Medulla oblongata (tissue), 1 donor: ENCODE data around the gene PIK3R5.
"Not testable (repeated sequence)": the region's sequence is repeated elsewhere in the genome, so short reads cannot be mapped to it uniquely, and the experiment has no call there.

Experiments used
- DNase-seq: peaks from one replicate; pipeline ENCODE4 v3.0.0-alpha.2; 2015; ENCODE audit errors: extremely low spot score

PIK3R5 gene

GRCh38 chr17:8859027-8859803 lies 106.3 kb downstream of the PIK3R5 start:
- DNase-seq = peak; percentile 35

GRCh38 chr17:8857919-8858318 lies 107.6 kb downstream of the PIK3R5 start:
- DNase-seq = no peak

- DNase-seq = no peak
These were observed 108.5 kb downstream of the PIK3R5 start for GRCh38 chr17:8856869-8857575.

- DNase-seq = not testable (repeated sequence)
These were observed 109.3 kb downstream of the PIK3R5 start for GRCh38 chr17:8856205-8856603.

- DNase-seq = no peak
These were observed 109.9 kb downstream of the PIK3R5 start for GRCh38 chr17:8855477-8856204.

- DNase-seq = no peak
These were observed 113.9 kb downstream of the PIK3R5 start for GRCh38 chr17:8851600-8851999.

- DNase-seq = no peak
These were observed 116.0 kb downstream of the PIK3R5 start for GRCh38 chr17:8849311-8850041.

- DNase-seq = no peak
These were observed 117.6 kb downstream of the PIK3R5 start for GRCh38 chr17:8847891-8848290.

- peak; percentile 28 for DNase-seq
These were observed 118.7 kb downstream of the PIK3R5 start for GRCh38 chr17:8846768-8847211.

- DNase-seq = no peak
These were observed 121.0 kb downstream of the PIK3R5 start for GRCh38 chr17:8844229-8845218.

GRCh38 chr17:8843344-8843743 lies 122.2 kb downstream of the PIK3R5 start:
- DNase-seq = no peak

- DNase-seq = no peak
These were observed 123.7 kb downstream of the PIK3R5 start for GRCh38 chr17:8841844-8842243.

- no peak for DNase-seq
These were observed 126.0 kb downstream of the PIK3R5 start for GRCh38 chr17:8839410-8839935.

- no peak for DNase-seq
These were observed 126.9 kb downstream of the PIK3R5 start for GRCh38 chr17:8838551-8839095.

GRCh38 chr17:8837563-8838075 lies 127.9 kb downstream of the PIK3R5 start:
- DNase-seq = no peak

GRCh38 chr17:8836821-8837562 lies 128.5 kb downstream of the PIK3R5 start:
- no peak for DNase-seq

GRCh38 chr17:8835631-8836364 lies 129.7 kb downstream of the PIK3R5 start:
- DNase-seq = no peak

- no peak for DNase-seq
These were observed 130.4 kb downstream of the PIK3R5 start for GRCh38 chr17:8835106-8835505.
